HG02973 (cell line): ENCODE measurements around the gene TFE3.

Source experiments
- ATAC-seq: cut with Tn5 transposase; IDR thresholded peaks from one replicate; pipeline ENCODE4 v1.9.1; 2021; ENCODE audit warnings: moderate library complexity; ENCODE audit not compliant: unreplicated experiment

Gene TFE3, protein sequence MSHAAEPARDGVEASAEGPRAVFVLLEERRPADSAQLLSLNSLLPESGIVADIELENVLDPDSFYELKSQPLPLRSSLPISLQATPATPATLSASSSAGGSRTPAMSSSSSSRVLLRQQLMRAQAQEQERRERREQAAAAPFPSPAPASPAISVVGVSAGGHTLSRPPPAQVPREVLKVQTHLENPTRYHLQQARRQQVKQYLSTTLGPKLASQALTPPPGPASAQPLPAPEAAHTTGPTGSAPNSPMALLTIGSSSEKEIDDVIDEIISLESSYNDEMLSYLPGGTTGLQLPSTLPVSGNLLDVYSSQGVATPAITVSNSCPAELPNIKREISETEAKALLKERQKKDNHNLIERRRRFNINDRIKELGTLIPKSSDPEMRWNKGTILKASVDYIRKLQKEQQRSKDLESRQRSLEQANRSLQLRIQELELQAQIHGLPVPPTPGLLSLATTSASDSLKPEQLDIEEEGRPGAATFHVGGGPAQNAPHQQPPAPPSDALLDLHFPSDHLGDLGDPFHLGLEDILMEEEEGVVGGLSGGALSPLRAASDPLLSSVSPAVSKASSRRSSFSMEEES

DNA sequence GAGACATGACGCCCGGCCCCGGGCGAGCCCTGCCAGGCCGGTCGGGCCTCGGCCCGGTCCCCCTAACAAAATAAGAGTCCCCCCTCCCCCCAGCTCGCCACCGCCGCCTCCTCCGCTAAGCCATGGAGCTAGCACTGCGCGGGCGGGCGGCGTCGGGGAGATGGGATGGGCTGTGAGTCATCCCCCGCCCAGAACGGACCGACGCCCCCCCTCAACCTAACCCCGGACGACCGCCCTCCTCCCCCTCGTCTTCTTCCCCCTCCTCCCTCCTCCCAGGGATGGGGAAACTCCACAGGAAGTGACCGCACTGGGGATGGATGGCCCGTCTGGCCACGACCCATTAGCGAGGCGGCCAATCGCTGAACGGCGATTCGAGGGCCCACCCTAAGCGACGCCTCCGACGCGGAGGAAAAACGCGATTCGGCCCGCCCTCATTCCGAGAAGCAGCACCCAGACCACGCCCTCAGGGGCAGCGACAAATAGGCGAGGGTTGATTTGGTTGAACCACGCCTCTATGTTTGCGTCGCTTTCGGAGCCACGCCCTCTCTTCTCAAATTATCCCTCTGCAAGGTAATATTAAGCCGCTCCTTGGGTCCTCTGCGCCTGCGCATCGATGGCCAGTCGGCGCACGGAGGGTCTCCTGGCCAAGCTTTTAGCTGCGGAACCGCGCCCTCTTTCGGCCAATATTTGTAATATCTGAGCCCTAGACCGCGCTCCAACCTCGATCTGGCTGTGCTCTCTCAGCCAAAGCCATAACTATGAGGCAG lies at the start of gene TFE3:
TFE3 (minus strand) TSS at position 138 of the 767 bp plus-strand sequence; CDS start at position 7, 131 bp downstream.
- peak; percentile 87 for ATAC-seq

DNA sequence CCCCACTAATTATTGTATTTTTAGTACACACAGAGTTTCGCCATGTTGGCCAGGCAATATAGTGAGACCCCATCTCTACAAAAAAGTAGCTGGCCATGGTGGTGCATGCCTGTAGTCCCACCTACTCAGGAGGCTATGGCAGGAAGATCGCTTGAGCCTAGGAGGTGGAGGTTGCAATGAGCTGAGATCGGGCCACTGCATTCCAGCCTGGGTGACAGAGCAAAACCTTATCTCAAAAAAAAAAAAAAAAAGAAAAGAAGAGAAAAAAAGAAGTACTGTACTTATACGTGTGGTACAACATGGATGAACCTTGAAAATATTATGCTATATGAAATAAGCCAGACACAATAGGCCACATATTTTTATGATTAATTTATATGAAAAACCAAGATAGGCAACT lies 46.4 kb upstream of the TFE3 start:
- ATAC-seq, result no peak

DNA sequence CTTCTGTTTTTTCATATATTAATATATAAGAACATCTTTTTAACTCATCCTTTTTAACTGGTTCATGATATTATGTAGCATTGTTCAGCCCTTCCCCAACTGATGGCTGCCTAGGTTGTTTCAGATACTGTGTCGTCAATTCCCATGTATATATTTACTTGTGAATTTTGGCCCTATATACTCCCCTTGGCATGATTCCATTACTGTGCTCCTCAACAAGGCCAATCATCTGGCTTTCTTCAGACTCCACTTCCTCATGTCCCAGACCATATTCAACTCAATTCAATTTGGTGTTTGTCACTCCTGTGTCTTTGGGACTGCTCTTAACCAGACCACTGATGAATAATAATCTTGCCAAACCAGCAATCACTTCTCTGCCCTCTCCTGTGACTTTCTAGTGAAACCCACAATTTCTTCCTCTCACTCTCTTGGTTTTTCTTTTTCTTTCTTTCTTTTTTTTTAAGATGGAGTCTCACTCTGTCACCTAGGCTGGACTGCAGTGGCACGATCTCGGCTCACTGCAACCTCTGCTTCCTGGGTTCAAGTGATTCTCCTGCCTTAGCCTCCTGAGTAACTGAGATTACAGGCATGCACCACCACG lies 39.2 kb upstream of the TFE3 start:
- ATAC-seq, result no peak

DNA sequence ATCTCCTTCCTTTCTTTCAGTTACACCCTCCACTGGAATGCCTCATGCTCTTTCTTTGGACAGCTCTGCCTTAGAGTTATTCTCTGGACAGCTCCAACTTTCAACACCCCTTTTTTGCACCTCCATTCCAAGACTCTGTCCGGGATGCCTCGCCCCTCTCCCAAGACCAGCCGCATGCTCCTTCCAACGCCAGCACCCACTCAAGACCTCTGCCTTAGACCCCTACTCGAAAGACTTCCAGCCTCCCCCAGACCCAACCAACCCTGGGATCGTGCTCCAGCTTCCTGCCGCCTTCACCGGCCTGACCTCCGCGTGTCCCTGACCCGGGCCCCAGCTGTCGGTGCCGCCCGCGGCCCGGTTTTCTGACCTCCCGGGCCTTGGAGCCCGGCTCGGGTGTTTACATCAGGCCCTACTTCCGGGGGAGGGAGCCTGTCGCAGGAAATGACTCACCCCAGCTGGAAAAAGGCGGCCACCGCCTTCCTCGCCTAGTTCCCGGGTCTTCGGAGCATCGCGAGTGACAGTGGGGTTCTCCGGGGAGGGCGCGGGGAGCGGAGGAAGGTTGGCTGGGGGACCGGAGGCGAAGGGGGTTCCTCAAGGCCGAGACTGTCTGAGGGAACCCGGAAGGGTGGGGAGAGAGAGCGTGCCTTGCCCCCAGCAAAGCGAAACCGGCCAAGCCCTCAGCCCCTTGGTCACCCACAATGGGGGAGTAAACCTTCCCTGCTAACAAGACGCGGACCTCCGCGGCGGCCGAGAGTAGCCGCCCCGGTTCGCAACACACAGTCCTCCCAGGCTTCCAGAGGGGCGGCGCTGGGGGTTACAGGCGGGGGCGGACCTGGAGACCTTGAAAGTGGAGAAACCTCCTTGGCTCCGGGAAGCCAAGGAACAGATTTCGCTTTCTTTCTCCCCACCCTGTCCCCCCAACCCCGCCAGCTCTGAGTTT lies 36.6 kb upstream of the TFE3 start, which contains the start of gene WDR45:
WDR45 (minus strand) TSS at position 399 of the 940 bp plus-strand sequence. CDS start 1,792 bp downstream, outside the sequence.
- peak; percentile 73 for ATAC-seq

DNA sequence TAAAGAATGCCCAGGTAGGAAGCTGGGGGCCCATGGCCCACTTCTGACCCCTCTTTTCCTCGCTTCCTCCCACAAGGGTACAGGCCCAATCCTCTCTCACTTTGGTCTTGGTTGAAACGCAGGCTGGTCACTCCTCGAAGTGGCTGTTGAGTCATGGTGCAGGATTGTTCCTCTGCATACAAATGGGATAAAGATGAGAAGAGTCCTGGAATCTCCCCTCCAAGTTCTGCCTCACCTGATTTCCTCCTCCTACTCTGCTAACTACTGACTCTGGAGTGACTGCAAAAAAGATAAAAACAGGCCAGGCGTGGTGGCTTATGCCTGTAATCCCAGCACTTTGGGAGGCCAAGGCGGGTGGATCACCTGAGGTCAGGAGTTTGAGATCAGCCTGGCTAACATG lies 34.8 kb upstream of the TFE3 start:
- ATAC-seq, result no peak

DNA sequence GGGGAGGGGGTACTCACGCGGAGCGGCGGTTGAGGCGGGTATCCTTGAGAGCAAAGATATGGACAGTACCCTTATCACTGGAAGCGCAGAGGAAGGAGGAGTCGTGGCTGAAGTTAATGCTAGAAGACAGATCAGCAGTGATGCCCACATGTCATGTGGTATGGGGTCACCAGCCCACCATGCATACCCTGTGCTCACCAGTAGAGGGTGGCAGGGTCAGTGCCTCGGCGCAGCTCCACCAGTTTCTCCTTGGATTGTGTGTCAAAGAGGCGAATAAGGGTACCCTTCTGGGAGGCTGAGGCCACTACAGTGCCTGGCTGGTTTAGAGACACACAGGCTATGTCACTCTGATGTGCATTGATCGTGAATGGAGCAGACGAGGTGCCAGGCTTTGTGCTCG lies 32.2 kb upstream of the TFE3 start:
- no peak for ATAC-seq

DNA sequence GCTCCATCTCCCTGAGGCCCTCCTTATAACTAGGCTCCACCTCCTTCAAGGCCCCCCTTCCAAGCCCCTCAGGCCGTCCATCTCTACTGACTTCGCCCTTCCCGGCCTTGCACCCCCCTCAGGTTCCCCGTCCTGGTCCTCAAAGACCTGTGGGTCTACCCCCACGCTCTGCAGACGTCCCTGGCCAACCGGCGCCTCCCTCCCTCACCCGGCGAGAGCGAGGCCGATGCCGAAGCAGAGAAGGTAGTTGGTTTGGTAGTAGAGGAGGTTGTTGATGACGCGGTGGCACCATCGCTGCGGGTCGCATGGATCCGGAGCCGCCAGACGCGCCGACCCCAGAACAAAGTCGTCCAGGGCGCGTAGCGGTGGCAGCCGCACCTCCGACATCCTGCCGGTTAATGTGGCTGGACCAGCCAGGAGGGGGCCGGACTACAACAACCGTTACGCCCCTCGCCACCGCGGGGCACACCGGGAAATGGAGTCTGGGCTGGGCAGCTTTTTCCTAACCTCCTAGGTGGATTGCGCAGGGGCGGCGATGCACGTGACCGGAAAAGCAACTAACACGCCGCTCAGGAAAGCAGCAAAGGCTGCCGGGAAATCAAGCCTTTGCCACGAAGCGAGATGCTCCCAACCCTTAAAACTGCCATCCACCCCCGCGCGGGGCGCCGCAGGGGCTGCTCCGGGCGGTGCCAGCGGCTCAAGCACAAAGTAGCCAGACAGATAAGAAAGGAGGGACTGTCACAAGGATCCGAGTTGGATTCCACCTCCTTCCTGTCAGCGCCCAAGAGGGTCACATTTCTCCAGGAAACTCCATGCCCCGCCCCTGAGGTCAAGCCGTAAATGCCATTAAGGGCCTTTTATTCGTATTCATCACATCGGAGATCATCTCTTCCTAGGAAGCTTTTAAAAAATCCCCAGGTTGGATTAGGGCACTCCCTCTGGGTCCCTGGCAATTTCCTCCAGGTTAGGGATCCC lies 30.7 kb upstream of the TFE3 start, which contains the start of gene PRAF2:
PRAF2 (minus strand) TSS at position 402 of the 975 bp plus-strand sequence; CDS start at position 387, 15 bp downstream.
- peak; percentile 87 for ATAC-seq

DNA sequence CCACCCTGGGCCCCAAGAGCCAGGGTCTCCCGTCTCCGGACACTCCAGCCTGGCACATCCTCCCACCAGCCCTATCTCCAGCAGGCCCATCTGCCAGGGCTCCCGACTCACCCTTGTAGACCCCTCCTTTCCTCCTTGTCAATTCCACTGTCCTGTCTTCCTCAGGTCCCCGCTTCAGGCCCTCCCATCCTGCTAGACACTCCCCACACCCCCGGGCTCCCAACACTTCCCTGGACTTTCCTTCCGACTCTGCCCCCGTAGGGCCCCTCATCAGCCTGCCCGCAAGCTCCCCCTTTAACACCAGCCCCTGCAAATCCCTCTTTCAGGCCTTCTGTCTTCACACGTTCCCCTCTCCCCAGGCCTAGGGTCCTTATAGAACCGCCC lies 29.5 kb upstream of the TFE3 start:
- no peak for ATAC-seq

DNA sequence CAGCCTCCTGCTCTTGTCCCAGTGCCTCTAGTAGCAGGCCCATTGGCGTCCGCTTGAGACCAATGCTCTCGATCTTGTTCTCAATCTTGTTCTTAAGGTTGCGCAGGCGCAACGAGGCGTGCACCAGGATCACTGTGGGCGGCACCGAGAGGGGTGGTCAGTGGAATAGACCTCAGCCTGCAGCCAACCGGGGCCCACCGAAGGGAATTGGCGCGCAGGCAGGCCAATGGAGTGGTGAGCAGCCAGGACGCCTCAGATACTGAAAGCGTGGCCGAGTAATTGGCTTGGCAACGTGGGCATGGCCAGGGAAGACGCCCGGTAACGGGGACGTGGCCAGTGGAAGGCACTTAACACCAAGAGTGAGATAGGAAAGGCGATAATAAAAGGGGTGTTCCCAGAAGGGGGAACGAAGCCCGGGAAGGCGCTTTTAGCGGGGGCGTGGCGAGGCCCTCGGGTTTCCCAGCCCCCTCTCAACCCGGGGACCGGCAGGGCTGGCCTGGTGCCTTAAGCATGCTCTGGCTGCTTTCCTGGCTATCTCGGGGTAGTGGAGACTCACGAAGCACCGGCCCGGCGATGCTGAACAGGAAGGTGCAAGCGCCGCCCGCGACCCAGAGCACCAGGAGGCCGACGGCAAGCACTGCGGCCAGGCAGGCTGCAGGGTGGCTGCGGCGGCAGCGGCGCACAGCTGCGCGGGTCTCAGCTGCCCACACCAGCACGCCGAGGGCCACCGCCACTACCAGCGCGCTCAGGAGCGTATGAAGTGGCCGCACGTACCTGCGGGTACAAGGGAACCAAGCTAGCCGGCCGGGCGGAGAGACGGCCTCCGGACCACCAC lies 28.9 kb upstream of the TFE3 start:
- ATAC-seq, result no peak

DNA sequence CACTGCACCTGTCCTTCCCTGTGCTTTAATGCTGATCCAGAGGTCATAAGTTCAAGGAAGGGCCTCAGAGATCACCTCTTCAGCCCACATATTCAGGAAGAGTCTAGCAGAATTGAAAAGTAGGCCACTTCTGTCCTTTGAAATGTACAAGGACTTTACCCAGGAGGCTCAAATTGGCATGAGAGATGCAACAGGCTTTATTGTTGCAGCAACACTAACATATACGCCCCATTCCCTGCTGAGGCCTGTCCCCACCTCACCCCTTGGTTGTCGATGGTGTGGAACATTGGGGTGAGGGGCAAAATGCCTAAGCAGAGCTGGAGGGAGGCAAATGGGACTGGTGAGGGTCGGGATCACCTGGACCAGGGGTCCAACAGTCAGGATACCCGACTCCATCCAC lies 27.8 kb upstream of the TFE3 start:
- ATAC-seq, result no peak

DNA sequence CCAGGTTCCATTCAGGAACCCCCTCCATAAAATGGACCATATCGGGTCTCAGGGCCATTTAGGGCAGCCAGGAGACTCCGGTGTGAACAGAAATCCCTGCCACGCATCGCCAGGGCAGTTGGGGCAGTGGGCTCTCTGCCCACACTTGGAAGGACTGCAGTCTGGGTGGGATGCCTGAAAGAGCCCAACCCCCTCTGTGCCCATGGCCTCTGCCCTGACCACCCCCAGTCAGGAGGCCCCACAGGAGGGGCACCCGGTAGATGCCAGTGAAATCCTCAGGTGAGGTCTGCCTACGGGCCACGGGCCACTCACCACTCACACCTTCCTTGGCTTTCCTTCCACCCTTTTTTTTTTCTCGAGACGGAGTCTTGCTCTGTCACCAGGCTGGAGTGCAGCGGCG lies 25.9 kb upstream of the TFE3 start:
- ATAC-seq, result no peak

DNA sequence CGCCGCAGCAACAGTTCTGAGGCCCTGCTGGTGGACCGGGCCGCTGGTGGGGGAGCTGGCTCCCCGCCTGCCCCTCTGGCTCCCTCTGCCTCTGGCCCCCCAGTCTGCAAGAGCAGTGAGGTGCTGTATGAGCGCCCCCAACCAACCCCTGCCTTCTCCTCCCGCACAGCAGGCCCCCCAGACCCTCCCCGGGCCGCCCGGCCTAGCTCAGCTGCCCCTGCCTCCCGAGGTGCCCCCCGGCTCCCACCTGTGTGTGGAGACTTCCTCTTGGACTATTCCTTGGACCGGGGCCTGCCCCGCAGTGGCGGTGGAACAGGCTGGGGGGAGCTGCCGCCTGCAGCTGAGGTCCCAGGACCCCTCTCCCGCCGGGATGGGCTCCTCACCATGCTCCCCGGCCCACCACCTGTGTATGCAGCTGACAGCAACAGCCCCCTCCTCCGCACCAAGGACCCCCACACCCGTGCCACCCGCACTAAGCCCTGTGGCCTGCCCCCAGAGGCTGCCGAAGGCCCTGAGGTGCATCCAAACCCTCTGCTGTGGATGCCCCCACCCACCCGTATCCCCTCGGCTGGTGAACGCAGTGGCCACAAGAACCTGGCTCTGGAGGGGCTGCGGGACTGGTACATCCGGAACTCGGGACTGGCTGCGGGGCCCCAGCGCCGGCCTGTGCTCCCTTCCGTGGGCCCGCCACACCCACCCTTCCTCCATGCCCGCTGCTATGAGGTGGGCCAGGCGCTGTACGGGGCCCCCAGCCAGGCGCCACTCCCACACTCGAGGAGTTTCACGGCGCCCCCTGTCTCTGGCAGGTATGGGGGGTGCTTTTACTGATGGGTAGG lies 24.3 kb upstream of the TFE3 start:
- no peak for ATAC-seq

DNA sequence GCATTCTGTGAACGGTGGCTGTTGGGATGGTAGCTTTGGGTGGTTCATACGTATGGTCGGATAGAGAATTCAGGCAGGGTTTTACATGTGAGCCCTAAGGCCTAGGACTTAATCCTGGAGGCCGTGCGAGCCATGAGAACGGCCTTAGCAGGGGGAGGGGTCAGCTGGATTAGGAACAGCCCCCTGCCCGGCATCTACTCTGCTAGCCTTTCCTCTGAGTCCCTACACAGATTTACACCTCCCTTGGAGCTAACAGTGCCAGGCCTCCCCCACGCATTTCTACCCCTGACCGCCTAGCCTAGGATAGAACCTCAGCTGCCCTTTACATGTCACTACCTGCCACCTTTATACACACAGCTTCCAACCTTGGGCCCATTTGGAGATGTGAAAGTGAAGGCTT lies 23.5 kb upstream of the TFE3 start:
- no peak for ATAC-seq

DNA sequence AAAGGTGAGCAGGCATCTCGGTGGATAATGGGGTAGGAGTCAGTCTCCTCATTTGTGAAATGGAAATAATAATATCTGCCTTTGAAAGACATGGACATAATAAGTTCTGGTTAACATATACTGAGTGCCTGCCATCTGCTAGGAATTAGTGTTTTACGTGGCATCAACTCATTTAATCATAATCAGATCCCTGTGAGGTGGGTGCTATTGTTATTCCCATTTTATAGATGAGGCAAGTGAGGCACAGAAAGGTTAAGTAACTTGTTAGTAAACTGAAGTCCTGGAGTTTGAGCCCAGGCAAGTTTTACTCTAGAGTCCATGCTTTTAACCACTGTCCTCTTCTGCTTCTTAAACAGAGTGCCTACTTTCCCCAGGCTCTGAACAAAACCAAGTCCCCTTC lies 23.1 kb upstream of the TFE3 start:
- ATAC-seq, result no peak

DNA sequence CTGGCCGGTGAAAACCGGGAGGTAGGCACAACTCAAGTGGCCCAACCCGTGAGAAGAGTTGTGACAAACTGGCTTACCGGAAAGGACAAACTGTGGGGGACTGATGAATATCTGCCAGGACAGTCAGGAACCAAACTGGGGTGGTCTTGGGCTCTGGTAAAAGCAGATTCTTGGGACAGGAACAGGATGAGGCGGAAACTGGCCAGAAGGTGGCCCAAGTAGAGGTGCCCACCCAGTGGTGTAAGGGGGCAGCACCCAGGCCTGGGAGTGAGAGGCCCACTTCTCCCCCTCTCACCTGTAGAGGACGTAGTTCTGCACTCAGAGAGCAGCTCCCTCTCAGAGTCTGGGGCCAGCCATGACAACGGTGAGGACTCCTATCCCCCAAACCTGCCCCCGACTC lies 21.6 kb upstream of the TFE3 start:
- ATAC-seq, result no peak

DNA sequence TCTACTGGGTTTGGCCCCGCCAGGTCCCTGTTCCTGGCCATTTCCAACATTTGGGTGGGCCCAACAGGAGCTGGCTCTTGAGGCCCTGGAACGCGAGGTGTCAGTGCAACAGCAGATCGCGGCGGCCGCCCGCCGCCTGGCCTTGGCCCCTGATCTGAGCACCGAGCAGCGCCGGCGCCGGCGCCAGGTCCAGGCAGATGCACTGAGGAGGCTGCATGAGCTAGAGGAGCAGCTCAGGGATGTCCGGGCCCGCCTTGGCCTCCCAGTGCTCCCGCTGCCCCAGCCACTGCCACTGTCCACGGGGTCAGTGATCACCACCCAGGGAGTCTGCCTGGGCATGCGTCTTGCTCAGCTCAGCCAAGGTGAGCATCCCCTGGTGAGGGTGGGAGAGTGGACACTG lies 21.1 kb upstream of the TFE3 start:
- no peak for ATAC-seq

DNA sequence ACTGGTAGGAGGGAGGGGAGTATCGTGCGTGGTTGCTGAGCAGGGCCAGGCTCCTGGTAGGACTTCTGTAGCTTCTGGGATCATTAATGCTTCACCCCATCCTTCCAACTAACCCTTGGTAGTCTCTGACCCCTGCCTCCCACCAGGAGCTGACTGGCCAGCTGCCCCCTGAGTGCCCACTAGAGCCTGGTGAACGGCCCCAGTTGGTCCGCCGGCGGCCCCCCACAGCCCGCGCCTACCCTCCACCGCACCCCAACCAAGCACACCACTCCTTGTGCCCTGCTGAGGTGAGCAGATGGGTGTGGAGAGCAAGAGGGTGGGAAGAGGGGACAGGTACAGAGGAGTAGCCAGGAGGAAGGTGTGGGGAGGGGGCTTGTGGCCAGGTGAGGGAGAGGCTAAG lies 20.6 kb upstream of the TFE3 start:
- ATAC-seq, result no peak
